Heart right ventricle (tissue), 16 donors: ENCODE measurements around the gene ME1. TPM values are rescaled to one million over a fixed set of nuclear protein-coding genes. Genes with fewer than 3 reads are reported as not detected.
"Not testable (repeated sequence)": the region's sequence is repeated elsewhere in the genome, so short reads cannot be mapped to it uniquely, and the experiment has no call there.

Source experiments
- ATAC-seq, 8 donors: fragments of 200-7000 bp; cut with Tn5 transposase; one replicate each; pipeline ENCODE4 v1.9.1; 2020; ENCODE audit warnings: mild to moderate bottlenecking in 8 of 8, moderate library complexity in 8 of 8, moderate number of reproducible peaks in 1 of 8
- DNase-seq, 2 donors: peaks; one replicate each; pipeline ENCODE4 v3.0.0-alpha.2; 2020
- H3K27ac ChIP-seq, 10 donors: fragments of 200-600 bp; sonication (generic) in 2 of 10; one replicate each; pipeline versions ENCODE4 v1.5.0 to v1.8.0; 2020 to 2022; ENCODE audit warnings: mild to moderate bottlenecking in 3 of 10
- H3K27me3 ChIP-seq, 7 donors: fragments of 200-600 bp; one replicate each; pipeline ENCODE4 v1.8.0; 2021 to 2022; ENCODE audit warnings: mild to moderate bottlenecking in 2 of 7
- H3K36me3 ChIP-seq, 9 donors: fragments of 200-600 bp; sonication (generic) in 1 of 9; one replicate each; pipeline versions ENCODE4 v1.5.0 to v1.8.0; 2020 to 2022; ENCODE audit warnings: mild to moderate bottlenecking in 2 of 9
- H3K4me1 ChIP-seq, 9 donors: fragments of 200-600 bp; sonication (generic) in 1 of 9; one replicate each; pipeline versions ENCODE4 v1.5.0 to v1.8.0; 2020 to 2022; ENCODE audit warnings: mild to moderate bottlenecking in 4 of 9
- H3K4me3 ChIP-seq, 10 donors: fragments of 200-600 bp; sonication (generic) in 2 of 10; one replicate each; pipeline versions ENCODE4 v1.5.0 to v1.8.0; 2020 to 2022; ENCODE audit warnings: mild to moderate bottlenecking in 7 of 10, moderate library complexity in 2 of 10
- H3K9me3 ChIP-seq, 11 donors: fragments of 200-600 bp in 10 of 11; sonication (generic) in 2 of 11; one replicate each; pipeline versions ENCODE4 v1.5.0 to v1.8.0; 2013 to 2022; ENCODE audit warnings: mild to moderate bottlenecking in 2 of 11, control low read depth in 1 of 11, moderate library complexity in 1 of 11
- WGBS, 2 donors: extraction: QIAGEN DNeasy Blood & Tissue Kit; methylation state at CpG; one replicate each; pipeline ENCODE4 v1.1.7; 2013; ENCODE audit warnings: inconsistent platforms in 1 of 2; 5-methylcytosine and 5-hydroxymethylcytosine counted together
- intact Hi-C, 10 donors: fragments of 100-400 bp; cut with DNase I; formaldehyde crosslinking; loops; one replicate each; pipeline versions ENCODE4 v1.11.1 to v1.14.2; 2022
- polyA plus RNA-seq, 2 donors: library from polyadenylated mRNA; stranded (reverse); fragments of 200-250 nt; gene quantifications; one replicate each; pipeline ENCODE4 v1.2.3, GENCODE V29; 2013
- total RNA-seq, 10 donors: library from RNA; stranded (reverse); fragmentation: NEBNext Ultra II Directional in 3 of 10; extraction: Animal tissue kit (Norgen Biotek cat#: 25700) in 3 of 10; gene quantifications; one replicate each; pipeline versions ENCODE4 v1.2.1 to v1.2.4, GENCODE V29; 2021 to 2023
- TF ChIP-seq, protein P1 (sequence below), 9 donors: fragments of 200-600 bp; sonication (generic) in 2 of 9; IDR thresholded peaks; one replicate each; pipeline versions ENCODE4 v1.5.0 to v1.8.0; 2021 to 2022; ENCODE audit warnings: antibody characterized with exemption in 9 of 9, mild to moderate bottlenecking in 5 of 9, moderate library complexity in 1 of 9
- donor health status: Arrhythmogenic right ventricular cardiomyopathy.
- donor health status: ischemic (EF 13 %, LVEDD 7.1; RV severe dilation, severe dysfunction).
- donor health status: healthy with polysubstance abuse.
- donor health status: DM: no; HTN: yes; CAD: no.
- donor health status: DM: no; HTN: no; CAD: no.
- donor health status: ischemic (EF 25% LVEDD 6.9; RV normal size, moderate dysfunction).
- donor health status: ischemic (EF 25% LVEDD 5.7; RV mildly dilated, moderate dysfunction).
- donor health status: healthy.
- donor health status: DM: yes; HTN: yes; CAD: no.
- donor health status: Ischemic cardiomyopathy.
- donor health status: ischemic (EF 35%, LVEDD 5.7; RV mildly dilated, moderate dysfunction).
- donor health status: nonischemic (EF 11% LVEDD 7.7; RV severe dilation, severe dysfunction).
- donor health status: DM: yes; HTN: yes; CAD: no.
- donor health status: PGD.
- donor health status: ischemic (EF 29% LVEDD 5.4; RV normal size, mild dysfunction).
- donor health status: nonischemic (EF 23%, LVEDD 6.1; RV moderate dilation, normal function).

Gene ME1
- total and polyA plus RNA-seq, 12 donors: 4.1 to 26.6 (median 17.2) TPM

DNA sequence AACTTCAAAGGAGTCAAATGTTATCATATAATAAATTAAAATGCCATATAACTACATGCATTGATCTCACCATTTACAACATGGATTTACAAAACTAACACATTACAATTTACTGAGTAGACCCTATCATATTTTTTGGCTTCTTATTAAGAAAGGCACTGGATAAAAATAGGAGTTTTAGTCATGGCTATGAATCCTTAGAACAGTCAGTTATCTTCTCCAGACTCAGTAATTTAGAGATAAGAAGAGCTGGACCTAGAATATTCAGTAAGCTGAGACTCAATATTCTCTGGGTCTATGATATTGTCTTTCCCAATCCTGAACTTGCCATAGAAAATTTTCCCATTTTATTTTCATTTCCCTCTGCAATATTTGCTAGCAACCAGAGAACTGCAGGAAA, 62.3 kb downstream of the ME1 start:
- H3K27ac ChIP-seq: no peak overlapping the region
- ATAC-seq: no peak
- no peaks in the 10 kb centered on the region for H3K27me3 ChIP-seq
- intact Hi-C loops: no loop called here
- DNase-seq: no peak
- no peaks in the 10 kb centered on the region for H3K9me3 ChIP-seq
- H3K4me1 ChIP-seq: peaks cover 0 to 13% (median 0%) of the 10 kb centered on the region in 9 donors
- H3K4me3 ChIP-seq: no peak overlapping the region
- no peaks in the 10 kb centered on the region for H3K36me3 ChIP-seq
- TF ChIP-seq, protein P1, sequence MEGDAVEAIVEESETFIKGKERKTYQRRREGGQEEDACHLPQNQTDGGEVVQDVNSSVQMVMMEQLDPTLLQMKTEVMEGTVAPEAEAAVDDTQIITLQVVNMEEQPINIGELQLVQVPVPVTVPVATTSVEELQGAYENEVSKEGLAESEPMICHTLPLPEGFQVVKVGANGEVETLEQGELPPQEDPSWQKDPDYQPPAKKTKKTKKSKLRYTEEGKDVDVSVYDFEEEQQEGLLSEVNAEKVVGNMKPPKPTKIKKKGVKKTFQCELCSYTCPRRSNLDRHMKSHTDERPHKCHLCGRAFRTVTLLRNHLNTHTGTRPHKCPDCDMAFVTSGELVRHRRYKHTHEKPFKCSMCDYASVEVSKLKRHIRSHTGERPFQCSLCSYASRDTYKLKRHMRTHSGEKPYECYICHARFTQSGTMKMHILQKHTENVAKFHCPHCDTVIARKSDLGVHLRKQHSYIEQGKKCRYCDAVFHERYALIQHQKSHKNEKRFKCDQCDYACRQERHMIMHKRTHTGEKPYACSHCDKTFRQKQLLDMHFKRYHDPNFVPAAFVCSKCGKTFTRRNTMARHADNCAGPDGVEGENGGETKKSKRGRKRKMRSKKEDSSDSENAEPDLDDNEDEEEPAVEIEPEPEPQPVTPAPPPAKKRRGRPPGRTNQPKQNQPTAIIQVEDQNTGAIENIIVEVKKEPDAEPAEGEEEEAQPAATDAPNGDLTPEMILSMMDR (IDR thresholded peaks at IDR 0.05): no peak

DNA sequence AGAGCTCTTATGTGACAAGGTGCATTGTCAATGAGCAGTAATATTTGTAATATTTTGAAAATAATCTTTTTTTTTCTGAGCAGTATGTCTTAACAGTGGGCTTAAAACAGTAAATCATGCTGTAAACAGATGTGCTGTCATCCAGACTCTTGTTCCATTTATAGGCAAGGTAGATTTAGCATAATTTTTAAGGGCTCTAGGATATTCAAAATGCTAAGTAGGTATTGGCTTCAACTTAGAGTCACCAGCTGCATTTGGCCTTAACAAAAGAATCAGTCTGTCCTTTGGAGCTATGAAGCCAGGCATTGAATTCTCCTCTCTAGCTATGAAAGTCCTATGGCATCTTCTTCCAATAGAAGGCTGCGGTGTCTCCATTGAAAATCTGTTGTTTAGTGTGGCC, 63.7 kb downstream of the ME1 start:
- 97 to 100% methylated on average over 1 of the region's 1 CpG for WGBS, 2 donors

DNA sequence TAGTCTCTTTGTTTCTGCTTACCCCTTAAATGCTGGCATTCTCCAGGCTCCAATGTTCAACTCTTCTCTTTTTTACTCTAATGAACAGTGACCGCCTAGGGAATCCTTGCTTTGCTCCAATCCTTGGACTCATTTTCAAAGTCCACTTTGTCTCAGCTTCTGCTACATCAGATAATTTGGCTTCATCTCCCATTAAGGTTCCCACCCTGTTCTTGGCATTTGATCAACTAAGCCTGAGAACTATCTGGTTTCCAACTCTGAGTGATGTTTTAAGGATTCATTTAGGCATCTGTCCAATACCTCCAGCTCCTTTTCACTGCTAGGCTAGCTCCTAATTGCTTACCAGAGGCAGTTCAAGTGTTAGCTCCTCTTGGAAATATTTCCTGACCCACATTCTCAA, 64.9 kb downstream of the ME1 start:
- Histone ChIP-seq H3K4me3 (no peak overlapping the region), H3K27ac (no peak overlapping the region), H3K36me3 (no peaks in the 10 kb centered on the region), H3K4me1 (peaks cover 0 to 13% (median 0%) of the 10 kb centered on the region in 9 donors), H3K9me3 (peaks cover 0 to 1% (median 0%) of the 10 kb centered on the region in 11 donors), H3K27me3 (no peaks in the 10 kb centered on the region)
- DNase-seq (no peak), ATAC-seq (no peak)
- intact Hi-C loops: no loop called here
- 66 to 75% methylated on average over 1 of the region's 1 CpG for WGBS, 2 donors
- TF ChIP-seq, protein P1 (IDR thresholded peaks at IDR 0.05): no peak

More for the DNA sequence above, 63.7 kb downstream of the ME1 start:
- Histone ChIP-seq H3K4me3 (no peak overlapping the region), H3K36me3 (no peaks in the 10 kb centered on the region), H3K9me3 (no peaks in the 10 kb centered on the region), H3K4me1 (peaks cover 0 to 13% (median 0%) of the 10 kb centered on the region in 9 donors), H3K27ac (no peak overlapping the region), H3K27me3 (no peaks in the 10 kb centered on the region)
- TF ChIP-seq, protein P1 (IDR thresholded peaks at IDR 0.05): no peak
- DNase-seq (no peak), ATAC-seq (no peak)
- intact Hi-C loops: no loop called here

DNA sequence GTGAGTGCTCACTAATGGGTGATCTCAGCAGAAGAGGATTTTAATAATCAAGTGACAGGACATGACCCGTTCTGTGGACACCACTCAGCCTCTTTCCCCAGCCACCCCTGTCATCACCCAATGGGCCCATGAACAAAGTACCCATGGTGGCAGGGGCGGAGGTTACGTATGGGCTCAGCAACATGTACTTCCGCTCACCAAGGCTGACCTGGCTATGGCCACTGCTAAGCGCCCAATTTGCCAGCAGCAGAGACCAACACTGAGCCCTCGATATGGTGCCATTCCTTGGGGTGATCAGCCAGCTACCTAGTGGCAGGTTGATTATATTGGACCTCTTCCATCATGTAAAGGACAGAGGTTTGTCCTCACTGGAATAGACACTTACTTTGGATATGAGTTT, 68.5 kb downstream of the ME1 start:
- ATAC-seq: not testable (repeated sequence)

DNA sequence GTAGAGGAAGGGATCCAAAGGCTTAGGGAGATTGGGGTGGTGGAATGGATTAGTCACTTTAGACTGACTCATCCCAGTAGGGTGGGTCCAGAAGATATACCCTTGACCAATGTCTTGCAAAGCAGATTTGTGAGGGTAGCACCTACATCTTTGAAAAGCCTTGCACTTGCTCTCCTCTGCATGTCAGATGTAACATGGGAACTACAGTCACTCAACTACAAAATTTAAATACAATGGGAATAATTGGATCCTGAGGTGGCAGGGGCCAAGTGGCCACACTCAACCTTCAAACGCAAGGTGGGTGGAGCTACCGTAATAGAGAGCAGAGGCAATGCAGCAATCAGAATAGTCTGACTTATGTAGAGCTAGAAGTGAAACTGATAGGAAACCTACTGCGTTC, 71.2 kb downstream of the ME1 start:
- no peaks in the 10 kb centered on the region for H3K4me1 ChIP-seq
- 81 to 95% methylated on average over 3 of the region's 3 CpGs for WGBS, 2 donors
- intact Hi-C loops: no loop called here
- no peaks in the 10 kb centered on the region for H3K36me3 ChIP-seq
- TF ChIP-seq, protein P1 (IDR thresholded peaks at IDR 0.05): no peak
- DNase-seq (no peak), ATAC-seq (no peak)
- H3K9me3 ChIP-seq: peaks cover 0 to 23% (median 4%) of the 10 kb centered on the region in 11 donors
- H3K4me3 ChIP-seq: no peak overlapping the region
- H3K27ac ChIP-seq: no peak overlapping the region
- H3K27me3 ChIP-seq: no peaks in the 10 kb centered on the region

More for the DNA sequence above, 68.5 kb downstream of the ME1 start:
- H3K27me3 ChIP-seq, DNase-seq, intact Hi-C loops, H3K27ac ChIP-seq, H3K36me3 ChIP-seq, H3K4me3 ChIP-seq: not testable (repeated sequence)
- Histone ChIP-seq H3K9me3 (peaks cover 0 to 23% (median 4%) of the 10 kb centered on the region in 11 donors), H3K4me1 (peaks cover 0 to 13% (median 0%) of the 10 kb centered on the region in 9 donors)
- WGBS, 2 donors: 90 to 93% methylated on average over 6 of the region's 6 CpGs
